ENCODE results near the gene MANF.

MANF gene

GRCh38 chr3:51436998-51437639, 52.0 kb downstream of the MANF start:
- DNase-seq (ENCODE audit: low read depth) = no peak

Measured in fibroblast of gingiva (primary cell).